SU-DHL-6 (cell line): ENCODE results near the gene MAP3K10.

ENCODE experiments used
- EZH2phosphoT487 ChIP-seq: fragments of 200-600 bp; sonication (generic), shearing (Covaris generic); conservative IDR thresholded peaks from 2 replicates; pipeline ENCODE4 v1.6.1; 2018; ENCODE audit warnings: mild to moderate bottlenecking, antibody characterized with exemption, low read length, moderate library complexity, mixed read lengths
- TF ChIP-seq, protein P1 (sequence below): fragments of 200-600 bp; sonication (generic); IDR thresholded peaks from one replicate; pipeline ENCODE4 v1.5.1; 2017; ENCODE audit warnings: antibody characterized with exemption, mild to moderate bottlenecking, low read length, moderate library complexity; ENCODE audit not compliant: insufficient read depth, poor library complexity, severe bottlenecking

DNA sequence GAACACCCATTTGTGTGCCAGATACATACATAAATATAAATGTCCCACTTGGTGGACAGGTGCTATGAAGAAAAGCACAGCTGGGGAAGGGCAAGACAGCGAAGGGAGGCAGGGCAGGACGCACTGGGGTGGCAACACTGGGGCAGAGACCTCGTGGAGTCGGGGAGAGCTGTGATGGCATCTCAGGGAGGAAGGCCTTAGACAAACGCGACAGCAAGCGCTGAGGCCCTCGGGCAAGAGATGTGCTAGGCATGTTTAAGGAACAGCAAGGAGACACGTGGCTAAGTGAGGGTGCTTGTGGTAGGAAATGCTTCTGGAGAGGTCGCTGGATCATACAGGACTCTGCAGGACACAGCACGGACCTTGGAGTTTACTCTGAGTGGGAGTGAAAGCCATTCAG lies 58.6 kb downstream of the MAP3K10 start:
- TF ChIP-seq, protein P1, sequence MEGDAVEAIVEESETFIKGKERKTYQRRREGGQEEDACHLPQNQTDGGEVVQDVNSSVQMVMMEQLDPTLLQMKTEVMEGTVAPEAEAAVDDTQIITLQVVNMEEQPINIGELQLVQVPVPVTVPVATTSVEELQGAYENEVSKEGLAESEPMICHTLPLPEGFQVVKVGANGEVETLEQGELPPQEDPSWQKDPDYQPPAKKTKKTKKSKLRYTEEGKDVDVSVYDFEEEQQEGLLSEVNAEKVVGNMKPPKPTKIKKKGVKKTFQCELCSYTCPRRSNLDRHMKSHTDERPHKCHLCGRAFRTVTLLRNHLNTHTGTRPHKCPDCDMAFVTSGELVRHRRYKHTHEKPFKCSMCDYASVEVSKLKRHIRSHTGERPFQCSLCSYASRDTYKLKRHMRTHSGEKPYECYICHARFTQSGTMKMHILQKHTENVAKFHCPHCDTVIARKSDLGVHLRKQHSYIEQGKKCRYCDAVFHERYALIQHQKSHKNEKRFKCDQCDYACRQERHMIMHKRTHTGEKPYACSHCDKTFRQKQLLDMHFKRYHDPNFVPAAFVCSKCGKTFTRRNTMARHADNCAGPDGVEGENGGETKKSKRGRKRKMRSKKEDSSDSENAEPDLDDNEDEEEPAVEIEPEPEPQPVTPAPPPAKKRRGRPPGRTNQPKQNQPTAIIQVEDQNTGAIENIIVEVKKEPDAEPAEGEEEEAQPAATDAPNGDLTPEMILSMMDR = no peak
- TF ChIP-seq EZH2phosphoT487 = no peak
